Neural cell (in vitro differentiated cells): Measurements from ENCODE around the gene RANBP3. TPM values are rescaled to one million over a fixed set of nuclear protein-coding genes. Genes with fewer than 3 reads are reported as not detected.

ENCODE experiments used
- H2AFZ ChIP-seq: fragments of 200-600, 300-800 bp; sonication (generic), shearing (Covaris generic); 2 replicates; pipeline ENCODE4 v1.6.0; 2014; ENCODE audit warnings: low read depth, mild to moderate bottlenecking, antibody characterized with exemption, low read length, moderate library complexity
- H3F3A ChIP-seq: fragments of 200-600 bp; shearing (Covaris generic); 2 replicates; pipeline ENCODE4 v1.6.1; 2016; ENCODE audit warnings: mild to moderate bottlenecking, moderate library complexity, mixed read lengths, antibody characterized with exemption, low read length; ENCODE audit not compliant: insufficient read depth, poor library complexity, severe bottlenecking
- H3K27ac ChIP-seq: fragments of 200-600, 300-800 bp; sonication (generic), shearing (Covaris generic); 2 replicates; pipeline ENCODE4 v1.5.1; 2014; ENCODE audit warnings: mild to moderate bottlenecking, low read length, moderate library complexity
- H3K27me3 ChIP-seq: fragments of 300-800, 200-600 bp; sonication (generic), shearing (Covaris generic); 2 replicates; pipeline ENCODE4 v1.6.0; 2014; ENCODE audit warnings: mild to moderate bottlenecking, low read depth, low read length, moderate library complexity; ENCODE audit not compliant: insufficient read depth
- H3K36me3 ChIP-seq: fragments of 300-800, 200-600 bp; sonication (generic), shearing (Covaris generic); 2 replicates; pipeline ENCODE4 v1.5.1; 2014; ENCODE audit warnings: mild to moderate bottlenecking, antibody characterized with exemption, low read length, moderate library complexity; ENCODE audit not compliant: insufficient read depth
- H3K4me2 ChIP-seq: fragments of 300-800, 200-600 bp; sonication (generic), shearing (Covaris generic); 2 replicates; pipeline ENCODE4 v1.6.0; 2014; ENCODE audit warnings: mild to moderate bottlenecking, low read length
- H3K4me3 ChIP-seq: fragments of 300-800, 200-600 bp; sonication (generic), shearing (Covaris generic); 2 replicates; pipeline ENCODE4 v1.5.1; 2014; ENCODE audit warnings: mild to moderate bottlenecking, low read length, moderate library complexity
- H3K79me2 ChIP-seq: fragments of 200-600 bp; shearing (Covaris generic); replicated peaks from 2 replicates; pipeline ENCODE4 v1.6.0; 2014; ENCODE audit warnings: mild to moderate bottlenecking, low read length, moderate library complexity; ENCODE audit not compliant: insufficient read depth
- H3K9ac ChIP-seq: fragments of 300-800, 200-600 bp; sonication (generic), shearing (Covaris generic); 2 replicates; pipeline ENCODE4 v1.6.1; 2016; ENCODE audit warnings: mild to moderate bottlenecking, low read length, mixed read lengths
- H3K9me2 ChIP-seq: fragments of 200-600 bp; shearing (Covaris generic); 2 replicates; pipeline ENCODE4 v1.6.1; 2016; ENCODE audit warnings: mild to moderate bottlenecking, low read length, mixed read lengths; ENCODE audit not compliant: insufficient read depth
- H3K9me3 ChIP-seq: fragments of 200-600, 300-800 bp; sonication (generic), shearing (Covaris generic); 2 replicates; pipeline ENCODE4 v1.6.1; 2016; ENCODE audit warnings: mild to moderate bottlenecking, mixed run types, low read length, moderate library complexity, mixed read lengths
- H4K20me1 ChIP-seq: fragments of 200-600 bp; shearing (Covaris generic); 2 replicates; pipeline ENCODE4 v1.6.1; 2016; ENCODE audit warnings: mild to moderate bottlenecking, mixed run types; ENCODE audit not compliant: insufficient read depth
- CTCF ChIP-seq: fragments of 450-650 bp; IDR thresholded peaks from 2 replicates; pipeline ENCODE4 v1.5.1; 2014; ENCODE audit warnings: antibody characterized with exemption, mild to moderate bottlenecking, moderate library complexity; ENCODE audit not compliant: poor library complexity, severe bottlenecking
- EP300 ChIP-seq: fragments of 450-650 bp; conservative IDR thresholded peaks from 2 replicates; pipeline ENCODE4 v1.6.1; 2014; ENCODE audit warnings: antibody characterized with exemption, mild to moderate bottlenecking, moderate library complexity; ENCODE audit not compliant: poor library complexity, severe bottlenecking
- EZH2 ChIP-seq: fragments of 200-600, 300-800 bp; shearing (Covaris generic), sonication (generic); IDR thresholded peaks from 2 replicates; pipeline ENCODE4 v1.6.1; 2014; ENCODE audit warnings: antibody characterized with exemption, low read length, borderline replicate concordance, mild to moderate bottlenecking; ENCODE audit not compliant: insufficient read depth, poor library complexity, severe bottlenecking
- MXI1 ChIP-seq: fragments of 450-650 bp; conservative IDR thresholded peaks from 2 replicates; pipeline ENCODE4 v1.6.1; 2014; ENCODE audit warnings: antibody characterized with exemption, mild to moderate bottlenecking; ENCODE audit not compliant: poor library complexity, severe bottlenecking
- POLR2AphosphoS5 ChIP-seq: IDR thresholded peaks from 2 replicates; pipeline ENCODE4 v1.6.1; 2012
- RAD21 ChIP-seq: fragments of 450-650 bp; conservative IDR thresholded peaks from 2 replicates; pipeline ENCODE4 v1.6.1; 2014; ENCODE audit warnings: antibody characterized with exemption, mild to moderate bottlenecking, moderate library complexity
- REST ChIP-seq: IDR thresholded peaks from 2 replicates; pipeline ENCODE4 v1.6.1; 2012; ENCODE audit warnings: borderline replicate concordance
- SMC3 ChIP-seq: fragments of 450-650 bp; conservative IDR thresholded peaks from 2 replicates; pipeline ENCODE4 v1.6.1; 2014; ENCODE audit warnings: antibody characterized with exemption, mild to moderate bottlenecking, moderate library complexity; ENCODE audit not compliant: poor library complexity
- TAF1 ChIP-seq: IDR thresholded peaks from 2 replicates; pipeline ENCODE4 v1.6.1; 2012; ENCODE audit warnings: low read depth
- polyA plus RNA-seq: library from polyadenylated mRNA; depleted of rRNA; stranded (reverse); fragments of >200 nt; gene quantifications from 2 replicates; pipeline ENCODE4 v1.2.3, GENCODE V29; 2014

The RANBP3 gene
- polyA plus RNA-seq, 1 donor from 2014 or later, result 67.6 TPM

- H3K36me3 ChIP-seq, result peaks cover 6% of the 10 kb centered on the region
- H3F3A ChIP-seq, result no peaks in the 10 kb centered on the region
- no peaks in the 10 kb centered on the region for H3K27me3 ChIP-seq
- H3K4me3 ChIP-seq, result no peak overlapping the region
- no peak for TF ChIP-seq SMC3
- no peak for TF ChIP-seq MXI1
- no peak for TF ChIP-seq POLR2AphosphoS5
- TF ChIP-seq CTCF, result no peak
- no peak for TF ChIP-seq EP300
- TF ChIP-seq REST, result no peak
- no peak for TF ChIP-seq EZH2
- TF ChIP-seq RAD21, result no peak
- TF ChIP-seq TAF1, result no peak
- H3K27ac ChIP-seq, result no peak overlapping the region
- H3K79me2 ChIP-seq, result peaks cover 59% of the 10 kb centered on the region
- no peak overlapping the region for H2AFZ ChIP-seq
- H3K9me3 ChIP-seq, result no peaks in the 10 kb centered on the region
- no peaks in the 10 kb centered on the region for H3K9me2 ChIP-seq
- H3K4me2 ChIP-seq, result no peak overlapping the region
- H3K9ac ChIP-seq, result no peak overlapping the region
- peaks cover 3% of the 10 kb centered on the region for H4K20me1 ChIP-seq
Measured at GRCh38 chr19:5953030-5953589, 24.8 kb downstream of the RANBP3 start.

- Histone ChIP-seq H2AFZ (no peak overlapping the region), H3K9me2 (no peaks in the 10 kb centered on the region), H4K20me1 (peaks cover 3% of the 10 kb centered on the region), H3K9me3 (no peaks in the 10 kb centered on the region), H3K4me3 (no peak overlapping the region), H3K27ac (no peak overlapping the region), H3K79me2 (peaks cover 54% of the 10 kb centered on the region), H3K36me3 (peaks cover 6% of the 10 kb centered on the region), H3F3A (no peaks in the 10 kb centered on the region), H3K9ac (no peak overlapping the region), H3K27me3 (no peaks in the 10 kb centered on the region), H3K4me2 (no peak overlapping the region)
- no peak for TF ChIP-seq MXI1
- no peak for TF ChIP-seq TAF1
- no peak for TF ChIP-seq EZH2
- no peak for TF ChIP-seq CTCF
- no peak for TF ChIP-seq REST
- TF ChIP-seq POLR2AphosphoS5, result no peak
- TF ChIP-seq RAD21, result no peak
- no peak for TF ChIP-seq EP300
- no peak for TF ChIP-seq SMC3
Measured at GRCh38 chr19:5952193-5953029, 25.5 kb downstream of the RANBP3 start.
